Right renal cortex interstitium (tissue), 3 donors: ENCODE data around the gene RABL3. TPM values are rescaled to one million over a fixed set of nuclear protein-coding genes. Genes with fewer than 3 reads are reported as not detected.
"Not testable (repeated sequence)": the region's sequence is repeated elsewhere in the genome, so short reads cannot be mapped to it uniquely, and the experiment has no call there.

Source experiments
- DNase-seq, 3 donors: peaks; one replicate each; pipeline ENCODE4 v3.0.0-alpha.2; 2013; ENCODE audit warnings: low read depth in 3 of 3, low spot score in 2 of 3
- polyA plus RNA-seq, 3 donors: library from polyadenylated mRNA; unstranded; fragments of 120-200 nt; gene quantifications; one replicate each; pipeline ENCODE4 v1.2.1, GENCODE V29; 2013; ENCODE audit not compliant: insufficient read length in 3 of 3

The RABL3 gene
- polyA plus RNA-seq, 3 donors, result 32.5 to 36.4 (median 35.2) TPM

DNA sequence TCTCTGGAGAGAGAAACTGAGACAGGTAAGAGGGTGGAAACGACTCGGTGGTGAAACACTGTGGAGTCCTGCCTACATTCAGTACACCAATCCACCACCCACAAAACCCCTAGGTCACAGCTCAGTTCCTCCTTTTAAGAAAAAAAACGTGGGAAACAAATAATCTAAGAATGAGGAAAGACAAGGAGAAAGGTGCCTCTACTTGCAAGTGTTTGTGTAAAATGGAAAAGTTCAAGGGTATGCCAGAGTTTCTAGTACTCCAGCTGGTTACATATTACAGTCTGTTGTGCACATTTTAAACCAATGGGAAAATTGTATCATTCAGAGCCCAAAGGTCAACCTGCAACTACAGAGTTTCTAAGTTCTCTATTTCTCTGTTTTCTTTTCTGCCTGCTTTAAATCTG, 92.5 kb downstream of the RABL3 start:
- no peak for DNase-seq

DNA sequence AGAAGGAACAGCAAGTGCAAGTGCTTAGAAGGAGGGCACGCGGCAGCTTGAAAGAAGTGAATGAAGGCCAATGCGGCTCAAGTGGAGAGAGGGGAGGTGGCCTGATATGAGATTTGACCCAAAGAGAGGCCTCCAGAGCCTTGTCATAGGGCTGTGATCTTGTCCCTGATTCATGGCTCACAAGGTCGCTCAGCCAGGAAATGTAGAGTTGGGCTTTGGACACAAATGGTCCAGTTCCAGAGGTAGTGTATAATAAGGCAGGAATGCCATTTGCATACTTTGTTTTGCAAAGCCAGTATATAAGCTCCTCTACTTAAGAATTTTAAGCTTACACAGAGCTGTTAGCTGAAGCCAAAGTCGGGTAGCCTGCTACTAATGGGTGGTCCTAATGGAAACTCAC, 94.0 kb downstream of the RABL3 start:
- DNase-seq, result no peak

DNA sequence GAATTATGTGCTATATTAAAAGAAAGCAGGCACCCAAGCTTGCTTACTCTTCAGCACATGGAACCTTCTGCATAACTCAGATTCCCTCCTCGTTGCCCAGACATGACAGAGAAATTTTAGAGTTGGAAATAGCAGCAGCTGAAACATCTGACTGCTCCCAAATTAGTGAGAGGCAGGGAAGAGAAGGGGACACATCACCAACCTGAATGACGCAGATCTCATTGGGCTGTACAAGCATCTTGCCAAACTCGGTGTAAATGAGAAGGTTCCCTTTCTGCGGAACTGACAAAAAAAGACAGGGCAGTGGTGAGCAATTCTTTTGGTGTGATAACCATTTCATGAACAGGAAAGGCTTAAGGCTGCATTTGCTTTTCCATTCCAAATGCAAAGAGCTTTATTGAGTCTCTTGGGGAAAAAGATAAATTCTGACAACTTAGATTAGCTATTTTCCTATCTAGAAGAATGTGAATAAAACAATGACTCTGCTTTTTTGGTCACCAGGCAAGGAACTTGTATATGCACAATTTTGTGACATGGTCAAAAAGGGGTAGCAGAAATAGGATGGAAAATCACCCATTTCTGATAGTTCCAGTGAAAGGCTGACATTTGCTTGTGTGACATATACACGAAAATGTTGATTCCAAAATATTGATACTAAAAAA, 95.4 kb downstream of the RABL3 start:
- no peak for DNase-seq

DNA sequence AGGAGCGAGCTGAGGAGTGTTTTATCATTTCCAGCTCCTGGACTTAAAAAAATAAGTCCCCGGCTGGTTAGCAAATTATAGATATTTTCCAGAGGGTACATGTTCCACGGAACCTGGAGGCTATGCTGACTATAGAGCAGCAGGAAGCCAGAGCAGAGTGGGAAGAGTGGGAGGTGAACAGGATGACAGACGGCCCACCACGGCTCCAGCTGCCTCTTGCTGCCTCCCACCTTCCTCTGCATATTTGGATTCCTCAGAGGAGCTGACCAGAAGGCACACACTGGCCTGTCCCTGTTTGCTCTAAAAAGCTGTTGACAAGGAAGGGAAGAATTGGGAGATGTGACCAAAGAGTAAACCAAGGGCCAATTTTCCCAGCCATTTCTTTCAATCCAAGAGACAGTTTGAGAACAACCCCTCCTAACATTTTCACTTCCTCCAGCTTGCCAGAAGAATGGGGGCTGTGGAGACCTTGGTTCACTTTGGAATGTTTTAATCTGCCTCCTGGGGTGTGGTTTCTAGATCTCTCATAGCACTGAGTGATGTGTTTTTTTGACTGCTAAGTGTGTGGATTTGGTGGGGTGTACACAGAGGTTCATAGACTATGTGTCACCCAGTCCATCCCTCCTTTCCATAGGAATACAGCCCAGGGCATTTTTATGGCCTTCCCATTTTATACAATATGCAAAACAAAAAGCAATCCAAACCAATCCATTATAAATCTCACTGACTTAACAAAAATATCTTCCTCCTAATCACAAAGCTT, 97.1 kb downstream of the RABL3 start:
- no peak for DNase-seq

DNA sequence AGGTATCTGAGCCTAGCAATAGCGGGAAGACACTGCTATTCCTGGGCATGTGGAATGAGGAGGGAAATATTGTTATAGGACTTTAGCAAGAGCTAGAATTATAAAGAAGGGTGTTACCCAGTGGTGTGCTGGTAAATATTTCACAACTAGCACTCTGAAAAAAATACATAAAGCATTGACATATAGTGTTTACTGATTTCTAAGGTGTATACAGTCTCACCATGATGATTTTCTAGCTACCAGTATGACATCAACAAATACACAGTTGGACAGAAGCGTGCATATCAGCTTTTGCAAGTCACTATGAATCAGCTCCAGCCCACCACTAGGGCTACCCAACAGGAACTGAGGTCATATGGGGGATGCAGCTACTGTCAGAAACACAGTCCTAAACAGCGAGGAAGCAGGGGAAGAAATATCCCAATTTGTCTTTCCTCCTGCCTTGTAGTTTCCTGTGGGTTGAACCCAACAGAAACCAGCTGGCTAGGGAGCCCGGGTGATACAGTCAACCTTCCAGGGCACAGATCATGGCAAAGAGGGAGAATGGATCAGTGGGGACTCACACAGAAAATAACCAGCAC, 99.9 kb downstream of the RABL3 start:
- DNase-seq, result no peak

DNA sequence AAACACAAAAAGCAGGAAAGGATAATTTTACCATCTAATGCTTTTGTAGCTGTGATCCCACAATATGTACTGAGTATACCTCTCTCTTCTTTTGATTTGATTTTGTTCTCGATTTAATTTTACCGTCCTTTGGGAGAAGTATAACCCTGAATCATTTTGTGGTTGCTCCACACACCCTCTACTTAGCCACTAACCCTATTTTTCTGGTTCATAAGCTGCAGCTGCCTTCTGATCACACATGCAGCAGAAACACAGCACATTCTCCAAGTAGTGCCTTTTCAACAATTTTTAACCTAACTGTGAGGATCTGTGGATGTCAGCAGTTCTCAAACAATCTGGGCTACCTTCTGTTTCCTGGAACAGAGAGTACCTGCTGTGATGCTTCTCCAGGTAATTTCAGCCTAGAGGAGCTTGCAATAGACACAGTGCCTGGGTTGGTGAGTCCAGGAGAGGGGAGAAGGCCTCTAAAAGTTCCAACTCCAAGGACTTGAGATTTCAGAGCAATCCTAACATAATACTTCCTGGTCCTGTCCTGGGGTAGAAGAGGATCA, 100.5 kb downstream of the RABL3 start:
- no peak for DNase-seq

DNA sequence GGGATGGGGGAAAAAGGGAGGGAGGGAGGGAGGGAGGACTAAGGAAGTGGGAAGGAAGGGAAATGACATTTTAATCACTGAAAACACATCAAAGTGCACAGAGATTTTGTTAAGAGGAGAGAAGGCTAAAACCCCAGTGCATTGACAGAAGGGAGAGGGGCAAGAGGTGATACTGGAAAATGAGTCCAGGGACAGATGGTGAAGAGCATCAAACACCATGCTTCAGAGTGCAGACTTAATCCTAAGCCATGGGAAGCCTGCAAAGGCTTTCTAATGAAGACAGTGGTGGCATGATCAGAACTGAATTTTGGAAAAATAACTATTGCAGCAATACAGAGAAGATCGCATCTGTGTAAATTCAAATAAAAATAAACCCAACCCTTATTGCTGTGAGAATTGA, 102.1 kb downstream of the RABL3 start:
- no peak for DNase-seq

DNA sequence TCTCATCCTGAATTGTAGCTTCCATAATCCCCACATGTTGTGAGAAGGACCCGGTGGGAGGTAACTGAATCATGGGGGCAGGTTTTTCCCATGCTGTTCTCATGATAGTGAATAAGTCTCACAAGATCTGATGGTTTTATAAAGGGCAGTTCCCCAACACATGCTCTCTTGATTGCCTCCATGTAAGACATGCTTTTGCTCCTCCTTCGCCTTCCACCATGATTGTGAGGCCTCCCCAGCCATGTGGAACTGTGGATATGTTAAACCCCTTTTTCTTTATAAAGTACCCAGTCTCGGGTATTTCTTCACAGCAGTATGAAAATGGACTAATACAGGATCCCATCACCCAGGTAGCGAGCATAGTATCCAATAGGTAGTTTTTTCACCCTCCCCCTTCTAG, 103.5 kb downstream of the RABL3 start:
- DNase-seq, result not testable (repeated sequence)

DNA sequence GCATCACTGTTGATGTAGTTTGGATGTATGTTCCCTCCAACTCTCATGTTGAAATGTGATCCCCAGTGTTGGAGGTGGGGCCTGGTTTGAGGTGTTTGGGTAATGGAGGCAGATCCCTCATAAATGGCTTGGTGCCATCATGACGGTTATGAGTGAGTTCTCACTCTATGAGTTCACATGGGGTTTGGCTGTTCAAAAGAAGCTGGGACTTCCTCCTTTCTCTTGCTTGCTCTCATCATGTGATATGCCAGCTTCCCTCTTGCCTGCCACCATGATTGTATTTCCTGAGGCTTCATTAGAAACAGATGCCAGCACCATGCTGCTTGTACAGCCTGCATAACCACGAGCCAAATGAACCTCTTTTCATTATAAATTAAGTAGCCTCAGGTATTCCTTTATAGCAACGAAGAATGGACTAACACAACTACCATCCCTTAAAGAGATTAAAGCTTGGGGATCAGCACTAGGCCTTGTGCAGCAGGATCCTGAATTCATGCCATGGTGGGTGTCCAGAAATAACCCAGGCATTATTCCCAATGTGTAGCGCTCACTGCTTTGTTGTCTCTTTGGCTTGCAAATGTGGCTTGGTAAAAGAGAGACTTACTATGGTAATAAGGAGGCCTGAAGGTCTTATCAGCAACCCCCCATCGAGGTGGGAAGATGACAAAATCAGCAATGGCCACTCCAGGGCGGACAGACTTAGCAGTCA, 104.3 kb downstream of the RABL3 start:
- DNase-seq, result no peak

DNA sequence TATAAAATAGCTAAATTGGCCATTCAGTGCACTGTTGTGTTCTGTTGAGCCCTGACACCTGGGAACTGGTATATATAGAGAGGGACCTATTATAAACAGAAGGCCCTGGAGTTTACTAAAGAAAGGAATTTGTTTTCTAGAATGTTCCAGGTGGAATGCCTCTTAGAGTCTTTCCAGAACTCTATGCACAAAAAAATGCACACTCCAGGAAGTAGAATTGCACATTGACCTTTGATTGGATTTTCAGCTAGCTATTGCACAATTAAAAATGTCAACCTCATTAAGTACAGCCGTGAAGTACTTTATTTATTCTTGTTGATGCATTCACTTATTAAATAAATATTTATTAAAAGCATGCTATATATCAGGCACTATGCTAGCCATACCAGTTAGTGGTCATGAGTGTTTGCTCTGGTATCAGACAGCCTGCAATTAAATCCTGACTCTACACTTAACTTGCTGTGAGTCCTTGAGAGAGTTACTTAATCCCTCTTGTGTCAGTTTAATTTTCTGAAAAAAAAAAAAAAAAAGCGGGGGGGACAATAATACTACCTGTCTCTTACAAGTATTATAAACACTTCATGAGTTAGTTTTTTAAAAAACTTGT, 105.4 kb downstream of the RABL3 start:
- no peak for DNase-seq

Other genes starting within 250 kb of the RABL3 start
- gene NDUFB4, start 146.2 kb downstream of the RABL3 start, polyA plus RNA-seq, result 100 to 1,000 TPM; 177 to 195 (median 189) TPM
- gene HGD, start 60.3 kb downstream of the RABL3 start, polyA plus RNA-seq, result 10 to 100 TPM; 76.4 to 93.1 (median 88.3) TPM
- gene GTF2E1, start 228 bp upstream of the RABL3 start, polyA plus RNA-seq, result 10 to 100 TPM; 17.2 to 18.0 (median 17.3) TPM
- under 1 TPM; 0.19 to 0.32 (median 0.20) TPM for gene STXBP5L, start 165.7 kb upstream of the RABL3 start, polyA plus RNA-seq